GM18951 (cell line): ENCODE data around the gene POLR3K.

Source experiments
- POLR2A ChIP-seq: IDR thresholded peaks from 4 replicates; pipeline ENCODE4 v1.6.1; 2011; ENCODE audit warnings: mild to moderate bottlenecking; ENCODE audit not compliant: insufficient read length, insufficient read depth; ENCODE audit errors: extremely low read depth
- in situ Hi-C: fragments of 300-500 bp; cut with MboI; formaldehyde crosslinking; loops from one replicate; pipeline ENCODE4 v1.12.0; 2022; ENCODE audit warnings: low sequenced_read_pairs, mixed read lengths, inconsistent platforms; ENCODE audit not compliant: unreplicated experiment

The POLR3K gene

GRCh38 chr16:85407-85782 lies 32.0 kb upstream of the POLR3K start:
- TF ChIP-seq POLR2A, result no peak

GRCh38 chr16:84718-85406 lies 31.5 kb upstream of the POLR3K start:
- no peak for TF ChIP-seq POLR2A
- in situ Hi-C loops, result no loop called here

More at GRCh38 chr16:85407-85782, 32.0 kb upstream of the POLR3K start:
- in situ Hi-C loops, result no loop called here

GRCh38 chr16:83781-84615 lies 30.6 kb upstream of the POLR3K start:
- in situ Hi-C loops, result no loop called here
- no peak for TF ChIP-seq POLR2A

- in situ Hi-C loops, result no loop called here
- TF ChIP-seq POLR2A, result no peak
Measured at GRCh38 chr16:83060-83603, 29.7 kb upstream of the POLR3K start.

- in situ Hi-C loops, result no loop called here
- TF ChIP-seq POLR2A, result peak; percentile 2
Measured at GRCh38 chr16:79151-80054, 26.0 kb upstream of the POLR3K start.

- in situ Hi-C loops, result no loop called here
- TF ChIP-seq POLR2A, result no peak
Measured at GRCh38 chr16:78444-79150, 25.2 kb upstream of the POLR3K start.

GRCh38 chr16:77807-78443 lies 24.5 kb upstream of the POLR3K start, which contains the start of gene MPG:
MPG (plus strand) TSS chr16:78225; CDS start chr16:78310, 85 bp downstream.
- in situ Hi-C loops, result no loop called here
- TF ChIP-seq POLR2A, result peak; percentile 94

- in situ Hi-C loops, result no loop called here
- TF ChIP-seq POLR2A, result no peak
Measured at GRCh38 chr16:77273-77806, 23.9 kb upstream of the POLR3K start.

GRCh38 chr16:76535-77272 lies 23.3 kb upstream of the POLR3K start:
- no peak for TF ChIP-seq POLR2A
- in situ Hi-C loops, result no loop called here

- no peak for TF ChIP-seq POLR2A
- in situ Hi-C loops, result no loop called here
Measured at GRCh38 chr16:75580-76501, 22.4 kb upstream of the POLR3K start.

GRCh38 chr16:74747-75334 lies 21.4 kb upstream of the POLR3K start:
- no peak for TF ChIP-seq POLR2A
- in situ Hi-C loops, result no loop called here
